ENCODE data around the gene DDX49.

- TF ChIP-seq EZH2phosphoT487 (IDR thresholded peaks at IDR 0.05; ENCODE audit: insufficient read depth, low read depth) (no peak), EZH2 (IDR thresholded peaks at IDR 0.05; ENCODE audit: insufficient read depth, poor library complexity, severe bottlenecking) (no peak)
These were observed 3.9 kb upstream of the DDX49 start for GRCh38 chr19:18915639-18916038.

All from GM23248 (cell line).